HG03066 (cell line): ENCODE results near the gene CRLF2.
"Not testable (repeated sequence)": the region's sequence is repeated elsewhere in the genome, so short reads cannot be mapped to it uniquely, and the experiment has no call there.

Experiments
- ATAC-seq: cut with Tn5 transposase; IDR thresholded peaks from one replicate; pipeline ENCODE4 v1.9.1; 2021; ENCODE audit warnings: low read depth; ENCODE audit not compliant: unreplicated experiment

CRLF2 gene

DNA sequence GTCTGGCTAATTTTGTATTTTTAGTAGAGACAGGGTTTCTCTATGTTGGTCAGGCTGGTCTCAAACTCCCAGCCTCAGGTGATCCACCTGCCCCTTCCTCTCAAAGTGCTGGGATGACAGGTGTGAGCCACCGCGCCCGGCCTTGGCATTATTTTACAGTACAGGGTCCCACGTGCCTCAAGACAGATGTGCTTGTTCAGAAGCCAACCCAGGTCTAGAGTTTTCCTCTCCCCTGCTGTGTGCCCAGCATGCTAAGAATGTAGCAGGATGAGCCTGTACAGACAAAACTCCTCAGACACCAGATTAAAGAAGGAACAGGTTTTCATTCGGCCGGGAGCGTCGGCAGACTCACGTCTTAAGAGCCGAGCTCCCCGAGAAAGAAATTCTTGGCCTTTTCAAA lies 42.2 kb downstream of the CRLF2 start:
- ATAC-seq: no peak

GRCh38 chrX:1169189-1169588 lies 43.3 kb downstream of the CRLF2 start:
- no peak for ATAC-seq

DNA sequence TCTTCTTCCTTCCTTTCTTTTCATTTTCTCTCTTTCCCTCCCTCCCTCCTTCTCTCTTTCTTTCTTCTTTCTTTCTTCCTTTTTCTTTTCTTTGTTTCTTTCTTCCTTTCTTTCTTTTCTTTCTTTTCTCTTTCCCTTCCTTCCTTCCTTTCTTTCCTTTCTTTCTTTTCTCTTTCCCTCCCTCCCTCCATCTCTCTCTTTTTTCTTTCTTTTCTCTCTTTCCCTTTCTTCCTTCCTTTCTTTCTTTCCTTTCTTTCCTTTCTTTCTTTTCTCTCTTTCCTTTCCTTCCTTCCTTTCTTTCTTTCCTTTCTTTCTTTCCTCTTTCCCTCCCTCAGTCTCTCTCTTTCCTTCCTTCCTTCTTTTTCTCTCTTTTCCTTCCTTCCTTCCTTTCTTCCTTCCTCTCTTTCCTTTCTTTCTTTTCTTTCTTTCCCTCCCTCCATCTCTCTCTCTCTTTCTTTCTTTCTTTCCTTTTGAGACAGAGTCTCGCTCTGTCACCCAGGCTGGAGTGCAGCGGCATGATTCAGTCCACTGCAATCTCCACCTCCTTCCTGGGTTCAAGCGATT lies 44.4 kb downstream of the CRLF2 start:
- ATAC-seq: no peak

- no peak for ATAC-seq
These were observed 45.0 kb downstream of the CRLF2 start for GRCh38 chrX:1167466-1167865.

DNA sequence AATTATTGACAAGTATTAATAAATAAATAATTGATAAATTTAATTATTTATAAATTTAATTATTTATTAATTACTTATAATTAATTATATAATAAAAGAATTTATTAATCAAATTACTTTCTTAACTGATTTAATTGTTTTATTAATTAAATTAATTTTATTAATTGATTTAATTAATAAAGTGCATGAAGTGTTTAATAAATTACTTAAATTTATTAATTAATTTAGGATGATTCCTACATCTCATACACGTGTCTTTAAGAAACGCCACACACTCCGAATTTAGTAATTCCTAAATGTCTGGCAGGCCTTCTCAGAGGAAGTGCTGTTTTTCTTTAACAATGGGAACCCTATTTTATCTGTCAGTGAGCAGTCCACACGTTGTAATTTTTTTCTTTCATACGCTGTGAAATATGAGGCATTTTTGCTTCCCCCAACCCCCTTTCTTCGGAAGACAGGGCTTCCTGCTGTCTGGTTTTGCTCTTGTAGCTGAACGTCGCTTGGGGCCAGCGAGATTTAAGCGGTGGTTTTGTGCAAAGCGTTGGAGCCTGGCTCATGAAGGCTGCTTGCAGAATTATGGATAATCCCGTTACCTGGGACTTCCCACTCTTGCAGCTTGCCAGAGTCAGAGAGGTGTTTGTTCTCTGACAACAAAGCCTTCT lies 46.8 kb downstream of the CRLF2 start:
- no peak for ATAC-seq

GRCh38 chrX:1164322-1165288 lies 47.8 kb downstream of the CRLF2 start:
- ATAC-seq: no peak

DNA sequence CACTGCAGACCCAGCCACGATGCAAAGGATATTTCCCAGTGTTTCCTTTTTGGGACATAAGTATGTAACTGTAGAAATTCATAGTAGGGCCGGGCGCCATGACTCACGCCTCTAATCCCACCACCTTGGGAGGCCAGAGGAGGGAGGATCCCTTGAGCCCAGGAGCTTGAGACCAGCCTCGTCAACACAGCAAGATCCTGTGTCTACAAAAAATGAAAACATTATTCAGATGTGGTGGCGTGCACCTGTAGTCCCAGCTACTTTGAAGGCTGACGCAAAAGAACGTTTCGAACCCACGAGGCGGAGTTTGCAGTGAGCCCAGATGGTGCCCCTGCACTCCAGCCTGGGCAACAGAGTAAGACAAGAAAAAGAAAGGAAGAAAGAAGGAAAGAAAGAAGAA lies 49.2 kb downstream of the CRLF2 start:
- ATAC-seq: no peak

DNA sequence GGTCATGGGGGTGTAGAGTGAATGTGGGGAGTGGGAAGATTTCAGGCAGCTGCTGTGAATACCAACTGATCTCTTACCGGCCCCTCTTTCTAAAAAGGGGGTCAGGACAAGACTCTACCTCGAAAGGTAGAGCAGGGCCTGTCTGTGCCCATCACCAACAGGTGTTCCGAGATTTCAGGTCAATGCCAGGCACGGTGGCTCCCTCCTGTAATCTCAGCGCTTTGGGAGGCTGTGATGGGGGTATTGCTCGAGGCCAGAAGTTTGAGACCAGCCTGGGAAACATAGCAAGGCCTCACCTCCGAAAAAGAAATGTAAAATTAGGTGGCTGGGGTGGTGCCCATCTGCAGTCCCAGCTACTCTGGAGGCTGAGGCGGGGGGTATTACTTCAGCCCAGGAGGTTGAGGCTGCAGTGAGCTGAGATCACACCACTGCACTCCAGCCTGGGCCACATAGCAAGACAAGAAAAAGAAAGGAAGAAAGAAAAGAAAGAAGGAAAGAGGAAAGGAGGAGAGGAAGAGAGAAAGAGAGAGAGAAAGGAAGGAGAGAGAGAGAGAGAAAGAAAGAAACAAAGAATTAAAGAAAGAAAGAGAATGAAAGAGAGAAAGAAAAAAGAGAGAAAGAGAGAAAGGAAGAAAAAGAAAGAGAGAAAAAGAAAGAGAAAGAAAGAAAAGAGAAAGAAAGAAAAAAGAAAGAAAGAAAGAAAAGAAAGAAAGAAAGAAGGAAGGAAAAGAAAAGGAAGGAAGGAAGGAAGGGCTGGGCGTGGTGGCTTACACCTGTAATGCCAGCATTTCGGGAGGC lies 50.1 kb downstream of the CRLF2 start:
- ATAC-seq: no peak

DNA sequence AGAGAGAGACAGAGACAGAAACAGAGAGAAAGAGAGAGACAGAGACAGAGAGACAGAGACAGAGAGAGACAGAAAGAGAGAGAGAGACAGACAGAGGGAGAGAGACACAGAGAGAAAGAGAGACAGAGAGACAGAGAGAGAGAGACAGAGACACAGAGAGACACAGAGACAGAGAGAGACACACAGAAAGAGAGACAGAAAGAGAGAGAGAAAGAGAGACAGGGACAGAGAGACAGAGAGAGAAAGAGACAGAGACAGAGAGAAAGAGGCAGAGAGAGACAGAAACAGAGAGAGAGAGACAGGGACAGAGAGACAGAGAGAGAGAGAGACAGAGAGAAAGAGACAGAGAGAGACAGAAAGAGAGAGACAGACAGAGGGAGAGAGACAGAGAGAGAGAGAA lies 52.9 kb downstream of the CRLF2 start:
- no peak for ATAC-seq

- ATAC-seq: not testable (repeated sequence)
These were observed 55.6 kb downstream of the CRLF2 start for GRCh38 chrX:1156681-1157455.

DNA sequence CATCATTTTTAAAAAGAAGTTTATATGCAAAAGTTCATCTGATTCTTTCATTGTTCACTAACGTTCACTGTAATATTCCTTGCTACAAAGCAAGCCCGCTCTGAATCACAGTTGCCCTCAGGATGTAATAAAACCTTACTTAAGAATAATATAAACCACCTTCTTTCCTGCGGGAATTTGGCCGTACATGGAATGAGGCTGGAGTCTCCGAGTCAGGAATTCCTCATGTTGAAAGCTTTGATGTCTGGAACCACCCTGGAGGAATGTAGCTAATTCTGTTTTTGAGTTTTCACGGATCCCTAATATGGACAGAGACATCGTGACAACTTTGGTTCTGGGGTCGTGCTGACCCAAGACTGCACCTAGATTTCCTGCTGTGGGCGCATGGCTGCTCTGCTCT lies 58.5 kb downstream of the CRLF2 start:
- ATAC-seq: no peak

DNA sequence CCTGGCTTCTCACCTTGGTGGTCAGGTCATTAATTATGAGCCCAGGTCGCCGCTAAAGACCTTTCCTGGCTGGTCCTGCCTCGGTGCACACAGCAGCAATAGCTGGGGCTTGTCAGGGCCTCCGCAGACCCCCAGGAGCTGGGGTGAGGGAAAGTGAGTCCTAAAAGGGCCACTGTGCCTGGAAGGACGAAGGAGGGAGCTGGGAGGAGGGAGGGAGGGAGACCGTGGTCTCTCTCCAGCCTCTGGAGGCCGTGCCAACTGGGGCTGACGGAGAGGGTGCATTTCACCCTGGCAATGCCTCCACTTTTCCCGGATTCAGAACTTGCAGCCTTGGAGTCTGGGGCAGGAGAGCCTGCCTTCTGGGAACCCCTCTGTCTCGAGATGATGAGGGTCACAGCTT lies 60.4 kb downstream of the CRLF2 start:
- ATAC-seq: no peak

GRCh38 chrX:1151378-1152077 lies 60.9 kb downstream of the CRLF2 start:
- no peak for ATAC-seq

- ATAC-seq: no peak
These were observed 61.7 kb downstream of the CRLF2 start for GRCh38 chrX:1150569-1151347.

- ATAC-seq: no peak
These were observed 64.6 kb downstream of the CRLF2 start for GRCh38 chrX:1147611-1148515.

DNA sequence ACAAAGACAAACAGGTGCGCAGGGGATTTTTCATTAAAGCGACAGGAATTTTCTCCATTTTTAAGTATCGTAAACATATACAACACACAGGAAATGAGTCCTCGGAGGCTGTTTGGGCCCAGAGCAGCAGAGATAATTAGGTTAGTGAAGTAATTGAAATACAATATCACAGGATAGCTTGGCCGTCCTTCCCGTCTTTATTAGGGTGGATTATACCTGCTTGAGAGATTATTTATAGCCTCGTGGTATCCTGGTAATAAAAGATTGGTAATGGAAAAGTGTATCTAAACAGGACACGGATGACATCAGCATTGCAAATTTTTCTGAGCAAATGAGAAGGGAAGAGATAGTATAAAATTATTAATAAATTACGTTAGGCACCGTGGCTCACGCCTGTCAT lies 68.2 kb downstream of the CRLF2 start:
- ATAC-seq: no peak
